Smooth muscle cell (in vitro differentiated cells): ENCODE results near the gene AKNA. TPM values are rescaled to one million over a fixed set of nuclear protein-coding genes. Genes with fewer than 3 reads are reported as not detected.

Experiments
- DNase-seq: peaks from one replicate; lab custom pipeline; 2025; ENCODE audit not compliant: unreplicated experiment; lab: John Stamatoyannopoulos, UW
- H2AFZ ChIP-seq: fragments of 200-600 bp; sonication (generic); 2 replicates; pipeline ENCODE4 v1.6.0; 2016; ENCODE audit warnings: antibody characterized with exemption, low read depth, mild to moderate bottlenecking
- H3F3A ChIP-seq: fragments of 200-600 bp; sonication (generic); 2 replicates; pipeline ENCODE4 v1.6.0; 2017; ENCODE audit warnings: antibody characterized with exemption, low read depth
- H3K27ac ChIP-seq: fragments of 200-600 bp; sonication (generic); 2 replicates; pipeline ENCODE4 v1.5.1; 2016; ENCODE audit warnings: low read depth, mild to moderate bottlenecking
- H3K27me3 ChIP-seq: fragments of 200-600 bp; sonication (generic); 2 replicates; pipeline ENCODE4 v1.6.1; 2016; ENCODE audit warnings: low read depth, mild to moderate bottlenecking
- H3K36me3 ChIP-seq: fragments of 200-600 bp; sonication (generic); 2 replicates; pipeline ENCODE4 v1.5.1; 2016; ENCODE audit warnings: low read depth
- H3K4me1 ChIP-seq: fragments of 200-600 bp; sonication (generic); 2 replicates; pipeline ENCODE4 v1.5.1; 2016; ENCODE audit warnings: low read depth
- H3K4me2 ChIP-seq: fragments of 200-600 bp; sonication (generic); 2 replicates; pipeline ENCODE4 v1.6.0; 2016; ENCODE audit warnings: mild to moderate bottlenecking
- H3K4me3 ChIP-seq: fragments of 200-600 bp; sonication (generic); 2 replicates; pipeline ENCODE4 v1.5.1; 2016; ENCODE audit warnings: mild to moderate bottlenecking
- H3K79me2 ChIP-seq: fragments of 200-600 bp; sonication (generic); 2 replicates; pipeline ENCODE4 v1.6.0; 2016; ENCODE audit warnings: low read depth, mild to moderate bottlenecking
- H3K9ac ChIP-seq: fragments of 200-600 bp; sonication (generic); 2 replicates; pipeline ENCODE4 v1.6.0; 2016; ENCODE audit warnings: low read depth
- H3K9me3 ChIP-seq: fragments of 200-600 bp; sonication (generic); replicated peaks from 2 replicates; pipeline ENCODE4 v1.5.1; 2016; ENCODE audit warnings: low read depth
- H4K20me1 ChIP-seq: fragments of 200-600 bp; sonication (generic); 2 replicates; pipeline ENCODE4 v1.6.0; 2016; ENCODE audit warnings: low read depth
- WGBS: methylation state at CpG from one replicate; pipeline ENCODE4 v1.1.7; 2016; ENCODE audit warnings: low lambda C conversion rate; 5-methylcytosine and 5-hydroxymethylcytosine counted together
- polyA plus RNA-seq: library from polyadenylated mRNA; unstranded; fragments of >200 nt; fragmentation: Nextera tagmentation; extraction: Ambion mirVana; gene quantifications from 2 replicates; pipeline ENCODE4 v1.2.1, GENCODE V29; 2016
- total RNA-seq: library from RNA; depleted of rRNA; stranded (reverse); fragments of >200 nt; gene quantifications from 2 replicates; pipeline ENCODE4 v1.2.3, GENCODE V29; 2014
- TF ChIP-seq, protein P1 (sequence below): fragments of 200-600 bp; sonication (generic); IDR thresholded peaks from 2 replicates; pipeline ENCODE4 v1.5.1; 2017; ENCODE audit warnings: borderline replicate concordance, mild to moderate bottlenecking, antibody characterized with exemption; ENCODE audit not compliant: insufficient read depth, poor library complexity, severe bottlenecking

AKNA gene
- total and polyA plus RNA-seq, 2 experiments from 2014 or later = 3.2 to 4.7 TPM

DNA sequence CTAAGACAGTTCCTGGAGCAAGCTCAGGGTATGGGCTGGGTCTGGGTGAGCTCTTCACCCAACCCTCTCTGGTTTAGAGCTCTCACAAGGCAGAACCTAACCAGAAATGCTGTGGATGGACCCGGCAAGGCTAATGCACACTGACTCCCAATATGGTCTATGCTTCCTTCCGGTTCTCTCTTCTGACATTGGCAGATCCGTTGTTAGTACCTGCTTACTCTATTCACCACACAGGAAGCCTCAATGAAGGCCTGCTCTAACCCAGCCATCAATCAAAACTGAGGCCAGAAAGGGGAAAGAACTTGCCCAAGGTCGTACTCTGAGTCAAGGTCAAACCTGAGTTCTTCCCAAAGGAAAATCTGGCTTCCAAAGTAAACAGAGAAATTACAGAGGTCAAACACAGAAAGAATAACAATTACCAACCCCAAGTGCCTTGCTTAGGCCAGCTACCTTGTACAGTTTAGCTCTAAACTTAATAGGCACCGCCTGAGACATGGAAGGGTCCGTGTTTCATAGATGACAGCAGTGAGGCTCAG is 46.0 kb upstream of the AKNA start:
- Histone ChIP-seq H4K20me1 (no peaks in the 10 kb centered on the region), H2AFZ (no peak overlapping the region), H3K27me3 (no peaks in the 10 kb centered on the region), H3K36me3 (no peaks in the 10 kb centered on the region), H3K4me3 (no peak overlapping the region), H3F3A (no peaks in the 10 kb centered on the region), H3K9me3 (no peaks in the 10 kb centered on the region), H3K27ac (no peak overlapping the region), H3K79me2 (no peaks in the 10 kb centered on the region), H3K4me2 (no peak overlapping the region), H3K9ac (no peak overlapping the region), H3K4me1 (no peaks in the 10 kb centered on the region)
- TF ChIP-seq, protein P1, sequence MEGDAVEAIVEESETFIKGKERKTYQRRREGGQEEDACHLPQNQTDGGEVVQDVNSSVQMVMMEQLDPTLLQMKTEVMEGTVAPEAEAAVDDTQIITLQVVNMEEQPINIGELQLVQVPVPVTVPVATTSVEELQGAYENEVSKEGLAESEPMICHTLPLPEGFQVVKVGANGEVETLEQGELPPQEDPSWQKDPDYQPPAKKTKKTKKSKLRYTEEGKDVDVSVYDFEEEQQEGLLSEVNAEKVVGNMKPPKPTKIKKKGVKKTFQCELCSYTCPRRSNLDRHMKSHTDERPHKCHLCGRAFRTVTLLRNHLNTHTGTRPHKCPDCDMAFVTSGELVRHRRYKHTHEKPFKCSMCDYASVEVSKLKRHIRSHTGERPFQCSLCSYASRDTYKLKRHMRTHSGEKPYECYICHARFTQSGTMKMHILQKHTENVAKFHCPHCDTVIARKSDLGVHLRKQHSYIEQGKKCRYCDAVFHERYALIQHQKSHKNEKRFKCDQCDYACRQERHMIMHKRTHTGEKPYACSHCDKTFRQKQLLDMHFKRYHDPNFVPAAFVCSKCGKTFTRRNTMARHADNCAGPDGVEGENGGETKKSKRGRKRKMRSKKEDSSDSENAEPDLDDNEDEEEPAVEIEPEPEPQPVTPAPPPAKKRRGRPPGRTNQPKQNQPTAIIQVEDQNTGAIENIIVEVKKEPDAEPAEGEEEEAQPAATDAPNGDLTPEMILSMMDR = no peak
- DNase-seq = no peak
- 72% methylated on average over 6 of the region's 6 CpGs for WGBS

DNA sequence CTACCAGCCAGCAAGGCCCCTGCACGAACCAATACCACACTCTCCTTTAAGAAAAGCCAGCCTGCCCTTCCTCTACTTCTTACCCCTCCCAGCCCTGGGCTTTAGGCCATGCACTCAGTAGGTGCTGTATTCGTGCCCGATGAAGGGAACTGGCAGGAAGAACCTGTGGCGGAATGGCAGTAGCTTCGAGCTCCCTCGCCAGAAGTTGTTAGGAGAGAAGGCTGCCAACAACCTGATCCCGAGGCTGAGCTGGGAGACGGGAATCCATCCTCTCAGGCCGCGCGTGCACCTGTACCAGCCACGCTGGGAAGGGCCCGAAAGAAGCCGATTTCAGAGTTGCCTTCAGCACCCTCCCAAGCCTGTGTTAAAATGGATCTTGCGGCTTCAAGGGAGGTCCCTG is 45.3 kb upstream of the AKNA start:
- DNase-seq = no peak
- Histone ChIP-seq H4K20me1 (no peaks in the 10 kb centered on the region), H3K4me3 (no peak overlapping the region), H3K79me2 (no peaks in the 10 kb centered on the region), H3K9me3 (no peaks in the 10 kb centered on the region), H3K4me1 (no peaks in the 10 kb centered on the region), H2AFZ (no peak overlapping the region), H3K27me3 (no peaks in the 10 kb centered on the region), H3K9ac (no peak overlapping the region), H3K27ac (no peak overlapping the region), H3K36me3 (no peaks in the 10 kb centered on the region), H3F3A (no peaks in the 10 kb centered on the region), H3K4me2 (no peak overlapping the region)
- WGBS = 92% methylated on average over 15 of the region's 15 CpGs
- TF ChIP-seq, protein P1 = no peak

DNA sequence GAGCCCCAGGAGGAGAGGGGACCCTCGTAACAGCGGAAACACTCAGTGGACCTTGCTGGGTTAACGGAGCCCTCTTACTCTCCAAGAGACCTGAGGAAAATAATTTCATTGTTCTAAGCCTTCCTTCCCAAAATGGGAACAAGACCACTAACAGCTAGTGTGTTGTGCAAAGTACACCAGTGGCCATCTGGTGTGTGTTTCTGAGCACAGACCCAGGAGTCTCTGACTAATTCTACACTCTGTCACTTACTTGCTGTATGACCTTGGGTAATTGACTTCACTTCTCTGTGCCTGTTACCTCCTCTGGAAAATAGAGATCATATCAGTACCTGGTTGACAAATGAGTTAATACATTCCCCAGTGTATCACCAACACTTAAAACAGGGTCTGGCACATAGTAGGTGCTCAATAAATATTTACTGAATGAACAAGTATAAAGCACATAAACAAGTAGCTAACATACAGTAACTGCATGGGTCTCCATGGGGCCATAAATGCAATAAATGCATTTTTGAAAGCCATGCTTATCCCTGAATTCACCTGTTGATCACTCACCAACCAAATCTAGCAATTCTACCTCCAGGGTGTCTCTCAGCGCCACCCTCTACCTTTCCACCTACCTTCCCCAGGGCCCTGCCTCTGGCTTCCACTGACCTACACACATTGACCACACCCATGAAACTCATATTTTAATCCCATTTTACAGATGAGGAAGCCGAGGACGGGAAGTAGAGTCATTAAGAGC is 44.7 kb upstream of the AKNA start:
- no peak overlapping the region for H3K4me2 ChIP-seq
- TF ChIP-seq, protein P1 = no peak
- no peak overlapping the region for H3K4me3 ChIP-seq
- H3K27me3 ChIP-seq = no peaks in the 10 kb centered on the region
- H2AFZ ChIP-seq = no peak overlapping the region
- H3F3A ChIP-seq = no peaks in the 10 kb centered on the region
- H3K36me3 ChIP-seq = no peaks in the 10 kb centered on the region
- no peaks in the 10 kb centered on the region for H4K20me1 ChIP-seq
- no peaks in the 10 kb centered on the region for H3K4me1 ChIP-seq
- H3K9ac ChIP-seq = no peak overlapping the region
- no peak for DNase-seq
- 81% methylated on average over 6 of the region's 6 CpGs for WGBS
- H3K79me2 ChIP-seq = no peaks in the 10 kb centered on the region
- H3K9me3 ChIP-seq = no peaks in the 10 kb centered on the region
- H3K27ac ChIP-seq = no peak overlapping the region

DNA sequence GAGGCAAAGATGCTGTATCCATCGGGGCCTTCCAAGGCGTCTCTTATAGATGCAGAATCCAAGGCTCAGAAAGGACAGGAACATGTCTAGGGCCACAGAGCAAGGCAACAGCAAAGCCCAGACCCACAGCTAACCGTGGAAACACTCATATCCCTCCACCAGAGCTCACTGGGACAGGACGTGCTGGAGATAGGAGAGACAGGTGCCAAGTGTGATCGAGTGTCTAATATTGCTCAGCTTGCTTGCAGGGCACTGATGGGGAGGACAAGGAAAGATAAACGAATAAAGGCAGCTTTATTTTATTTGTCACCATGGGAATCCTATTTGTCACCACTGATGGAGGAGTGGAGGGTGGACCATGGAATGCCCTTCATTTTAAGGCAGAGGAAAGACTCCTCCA is 44.0 kb upstream of the AKNA start:
- Histone ChIP-seq H3K9me3 (no peaks in the 10 kb centered on the region), H3F3A (no peaks in the 10 kb centered on the region), H2AFZ (no peak overlapping the region), H3K79me2 (no peaks in the 10 kb centered on the region), H3K4me2 (no peak overlapping the region), H3K9ac (no peak overlapping the region), H3K36me3 (no peaks in the 10 kb centered on the region), H4K20me1 (no peaks in the 10 kb centered on the region), H3K4me1 (no peaks in the 10 kb centered on the region), H3K27ac (no peak overlapping the region), H3K27me3 (no peaks in the 10 kb centered on the region), H3K4me3 (no peak overlapping the region)
- DNase-seq = no peak
- TF ChIP-seq, protein P1 = no peak
- WGBS = 89% methylated on average over 6 of the region's 6 CpGs
